Activated CD4-positive, CD25-positive, alpha-beta regulatory T cell treated with anti-CD3 and anti-CD28 coated beads, Interleukin-2, amount 50 U/mL, for 24 hours (primary cell): ENCODE results near the gene SH3GL1.

Experiments
- ATAC-seq, 2 donors: fragments of 150-1000 bp; cut with Tn5 transposase; one replicate each; pipeline ENCODE4 v1.10.0; 2021; ENCODE audit warnings: mild to moderate bottlenecking in 1 of 2, moderate library complexity in 1 of 2

The SH3GL1 gene

DNA sequence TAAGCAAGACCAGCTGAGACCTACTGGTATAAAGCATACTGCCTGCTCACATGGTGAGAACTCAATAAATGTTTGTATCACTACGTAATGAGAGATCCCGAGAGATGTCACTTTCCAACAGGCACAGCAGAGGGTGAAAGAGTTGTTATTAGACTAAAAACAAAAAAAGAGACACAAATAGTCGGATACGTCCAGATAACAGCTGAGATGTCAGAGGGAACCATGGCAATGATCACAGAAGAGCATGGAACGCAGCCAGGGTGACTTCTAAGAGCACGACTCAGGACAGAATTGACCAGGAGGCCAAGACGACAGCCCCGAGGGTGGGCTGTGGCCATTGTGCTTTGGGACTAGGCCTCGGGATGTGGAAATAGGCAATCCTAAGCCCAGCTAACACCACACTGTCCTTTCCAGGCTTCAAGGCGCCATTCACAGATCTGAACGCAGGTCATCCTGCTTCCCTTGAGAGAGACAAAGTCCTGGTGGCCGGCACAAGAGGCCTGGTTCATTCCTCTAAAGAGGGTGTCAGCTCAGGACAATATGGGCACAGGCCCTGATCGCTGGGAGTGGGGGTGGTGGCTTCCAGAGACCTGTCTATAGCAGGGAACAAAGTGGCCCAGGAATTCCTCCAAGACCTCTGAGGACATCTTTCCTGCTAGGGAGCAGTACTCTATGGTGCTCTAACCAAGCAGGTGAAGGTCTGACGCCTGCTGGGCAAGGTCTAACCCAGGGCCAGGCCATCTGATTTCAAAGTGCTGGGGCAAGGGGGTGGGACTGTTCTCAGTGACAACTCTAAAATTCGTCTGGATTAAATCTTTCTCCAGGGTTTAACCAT, 3.2 kb downstream of the SH3GL1 start:
- no peak for ATAC-seq

DNA sequence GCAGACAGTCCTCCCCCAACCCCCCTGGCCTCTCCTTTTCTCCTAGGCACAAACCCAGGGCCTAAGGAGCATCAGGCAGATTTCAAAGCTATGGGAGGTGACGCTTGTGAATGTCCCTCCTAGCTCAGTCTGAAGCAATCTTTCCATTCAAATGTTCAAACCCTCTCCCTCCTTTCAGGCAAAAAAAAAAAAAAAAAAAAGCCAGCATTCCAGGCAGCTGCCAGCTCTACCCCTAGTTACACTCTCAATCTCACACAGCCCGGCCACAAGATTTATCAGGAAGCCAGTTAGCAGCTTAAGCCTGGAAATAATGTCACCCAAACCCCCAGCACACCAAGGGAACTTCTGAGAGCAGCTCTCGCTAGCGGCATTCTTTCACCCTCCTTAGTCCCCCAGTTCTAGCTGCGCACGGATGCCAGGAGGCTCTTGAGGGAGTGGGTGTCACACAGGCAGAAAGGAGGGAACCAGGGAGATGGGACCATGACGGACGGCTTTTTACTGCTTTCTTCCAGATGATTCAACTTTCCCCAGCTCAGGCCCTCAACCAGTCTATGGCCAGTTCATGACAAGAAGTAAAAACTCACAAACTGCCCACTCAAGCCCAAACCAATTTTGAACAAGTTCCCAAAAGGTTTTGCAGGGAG, 6.3 kb downstream of the SH3GL1 start:
- no peak for ATAC-seq

DNA sequence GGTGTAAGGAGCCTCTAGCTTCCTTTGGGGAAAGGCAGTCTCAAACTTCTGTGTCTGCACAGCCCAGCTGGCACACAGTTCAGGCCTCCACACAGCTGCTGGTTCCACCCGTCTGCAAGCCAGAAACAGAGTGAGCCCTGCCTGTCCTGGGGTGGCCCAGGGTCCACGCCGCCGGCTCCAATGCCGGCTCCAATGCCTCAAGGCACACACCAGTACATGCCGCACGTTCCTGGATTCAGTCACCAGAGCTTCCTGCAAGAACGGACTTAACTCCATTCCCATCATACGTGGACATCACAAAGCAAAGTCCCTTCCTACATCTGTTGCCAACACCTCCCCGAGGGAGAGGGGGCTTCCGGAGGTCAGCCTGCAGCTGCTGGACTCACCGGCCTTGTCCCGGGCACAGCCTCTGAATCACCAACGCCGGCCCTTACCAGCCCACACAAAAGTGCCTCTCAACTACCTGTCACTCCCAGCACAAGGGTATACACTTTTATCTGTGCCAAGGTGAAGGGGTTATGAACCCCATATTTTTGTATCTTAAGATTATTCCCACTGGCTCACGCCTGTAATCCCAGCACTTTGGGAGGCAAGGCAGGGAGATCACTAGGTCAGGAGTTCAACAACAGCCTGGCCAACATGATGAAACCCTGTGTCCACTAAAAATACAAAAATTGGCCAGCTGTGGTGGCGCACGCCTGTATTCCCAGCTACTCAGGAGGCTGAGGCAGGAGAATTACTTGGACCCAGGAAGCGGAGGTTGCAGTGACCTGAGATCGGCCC, 8.5 kb downstream of the SH3GL1 start:
- no peak for ATAC-seq

DNA sequence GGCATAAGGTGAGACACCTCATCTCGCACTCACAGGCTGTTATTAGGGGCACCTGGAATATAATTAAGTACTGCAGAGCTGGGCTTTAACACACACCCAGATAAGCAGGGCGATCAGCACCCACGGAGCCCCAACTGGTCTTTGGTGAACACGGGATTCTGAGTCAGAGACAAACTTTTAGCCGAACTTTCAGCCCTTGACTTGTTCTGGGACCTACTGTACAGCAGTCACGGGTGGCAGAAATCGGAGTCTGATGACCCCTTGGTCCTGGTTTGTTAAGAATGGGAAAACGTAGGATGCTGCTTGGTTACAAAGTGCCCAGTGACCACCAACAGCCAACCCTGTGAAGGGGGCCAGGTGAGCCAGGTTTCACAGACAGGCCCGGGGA, 9.0 kb downstream of the SH3GL1 start:
- ATAC-seq, result no peak

DNA sequence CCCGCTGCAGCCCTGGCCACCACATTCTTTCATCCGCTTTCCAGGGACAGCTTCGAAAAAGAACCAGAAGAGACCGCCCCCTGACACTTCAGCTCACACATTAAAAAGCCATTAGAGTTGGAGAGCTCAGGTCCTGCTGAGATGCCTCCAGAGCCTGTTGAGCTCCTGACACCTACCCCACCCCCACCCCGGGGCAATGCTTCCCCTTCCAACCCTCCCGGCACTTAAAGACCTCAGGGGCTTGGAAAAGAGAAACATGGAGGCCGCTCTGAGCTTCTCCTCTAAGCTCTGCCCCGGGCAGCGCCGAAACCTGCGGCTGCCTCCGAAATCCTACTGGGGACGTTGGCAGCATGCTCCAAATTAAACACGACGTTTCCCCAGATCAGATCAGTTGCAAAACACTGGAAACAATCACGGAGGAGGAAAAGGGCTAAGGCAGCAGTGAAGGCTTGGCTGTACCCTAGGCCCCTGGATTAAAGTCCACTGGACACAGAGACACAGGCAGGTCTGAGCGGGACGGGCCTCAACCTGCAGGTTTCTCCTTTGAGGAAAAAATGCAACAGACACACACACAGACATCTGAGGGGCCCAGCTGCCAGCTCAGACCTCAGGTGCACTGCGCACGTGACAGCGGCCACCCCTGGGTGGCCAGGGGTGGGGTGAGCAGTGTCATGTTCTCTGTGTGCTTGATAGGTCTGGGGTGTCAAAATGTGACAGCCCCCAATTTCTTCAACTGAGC, 9.6 kb downstream of the SH3GL1 start:
- no peak for ATAC-seq

DNA sequence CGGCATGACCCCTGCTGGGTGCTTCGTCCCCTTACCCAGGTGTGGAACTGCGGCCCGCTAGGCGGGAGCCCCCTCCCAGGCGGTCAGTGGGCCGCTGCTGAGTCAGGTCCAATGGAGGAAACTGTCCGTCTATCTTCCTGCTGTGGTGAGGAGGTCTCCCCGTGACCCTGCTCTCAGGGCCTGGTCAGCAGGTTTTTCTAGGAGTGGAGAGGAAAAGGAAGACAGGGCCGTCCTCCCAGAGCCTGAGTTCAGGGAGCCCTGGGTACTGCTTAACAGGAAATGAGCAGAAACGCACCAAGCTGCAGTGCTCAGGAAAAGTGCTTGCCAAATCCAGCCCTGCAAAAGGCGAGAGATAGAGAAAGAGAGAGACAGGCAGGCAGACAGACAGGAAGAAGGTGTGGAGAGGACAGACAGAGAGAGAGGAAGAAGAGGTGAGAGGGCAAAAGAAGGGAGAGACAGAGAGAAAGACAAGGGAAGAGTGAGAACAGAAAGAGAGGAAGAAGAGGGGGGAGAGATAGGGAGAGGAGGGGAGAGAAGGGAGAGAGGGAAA, 10.3 kb downstream of the SH3GL1 start:
- no peak for ATAC-seq

DNA sequence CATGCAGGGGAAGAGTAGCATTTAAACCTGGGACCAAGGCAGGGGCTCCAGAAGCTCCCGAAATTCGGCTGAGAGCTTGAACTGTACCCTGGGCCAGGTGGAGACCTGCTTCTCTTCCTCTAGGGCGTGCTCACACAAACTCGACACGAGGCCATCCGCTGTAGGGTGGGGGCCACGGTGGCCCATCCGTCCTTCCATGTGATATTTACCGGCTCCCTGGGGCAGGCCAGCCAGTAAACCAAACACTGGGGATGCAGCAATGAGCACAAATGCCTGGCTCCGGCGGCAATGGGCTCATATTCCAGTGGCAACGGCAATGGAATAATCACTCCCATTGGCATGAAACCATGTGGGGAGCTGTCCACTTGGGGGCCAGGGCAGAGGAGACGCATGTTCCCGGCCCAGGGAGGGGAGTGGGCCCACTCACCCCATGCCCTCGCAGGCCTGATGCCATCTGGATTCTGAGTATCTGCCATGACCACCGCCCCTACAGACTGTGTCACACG, 10.8 kb downstream of the SH3GL1 start:
- no peak for ATAC-seq

DNA sequence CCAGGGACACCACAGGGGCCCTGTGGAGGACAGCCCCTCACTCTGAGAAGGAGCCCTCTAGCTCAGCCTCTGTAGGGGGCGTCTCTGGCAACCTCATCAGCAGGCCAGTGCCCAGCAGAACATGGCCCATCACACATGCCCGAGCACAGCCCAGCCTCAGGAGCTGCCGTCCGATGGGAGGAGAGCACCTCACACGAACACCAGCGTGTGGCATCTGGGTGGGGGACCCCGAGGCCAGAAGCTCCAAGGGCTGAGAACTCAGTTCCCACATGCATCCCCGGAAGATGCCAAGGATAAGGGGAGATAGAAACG, 11.3 kb downstream of the SH3GL1 start:
- ATAC-seq, result no peak

DNA sequence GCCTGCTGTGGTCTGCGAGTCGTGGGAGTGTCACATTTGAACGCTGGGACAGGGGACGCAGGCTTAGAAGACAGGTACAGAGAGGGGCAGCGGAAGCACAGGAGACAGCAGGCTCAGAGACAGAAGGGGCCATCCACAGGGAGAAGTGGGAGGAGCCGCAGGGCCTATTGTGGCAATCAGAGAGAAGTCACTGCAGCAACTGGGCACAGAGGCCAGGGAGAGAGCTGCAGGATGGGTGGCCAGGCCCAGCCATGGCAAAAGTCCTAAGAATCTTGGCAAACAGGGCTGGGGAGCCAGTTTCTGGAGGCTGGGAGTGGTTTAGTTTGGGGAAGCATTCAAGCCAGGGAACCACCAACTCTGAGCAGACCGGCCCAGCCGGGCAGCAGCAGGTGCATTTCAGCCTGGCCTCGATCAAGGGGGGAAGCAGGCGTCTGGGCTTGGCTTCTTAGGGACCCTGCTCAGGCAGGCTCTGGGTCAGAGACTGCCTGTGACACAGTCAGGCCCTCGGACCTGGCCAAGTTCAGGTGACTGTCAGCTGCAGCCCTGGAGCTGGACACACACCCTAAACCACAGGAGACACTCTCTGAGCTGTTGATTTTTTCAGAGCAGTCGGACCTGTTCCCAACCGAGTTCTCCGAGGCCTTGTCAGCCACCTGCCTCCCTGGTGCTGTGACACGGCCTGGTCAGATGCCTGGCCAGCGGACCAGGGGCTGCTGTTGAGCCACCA, 11.8 kb downstream of the SH3GL1 start:
- no peak for ATAC-seq

DNA sequence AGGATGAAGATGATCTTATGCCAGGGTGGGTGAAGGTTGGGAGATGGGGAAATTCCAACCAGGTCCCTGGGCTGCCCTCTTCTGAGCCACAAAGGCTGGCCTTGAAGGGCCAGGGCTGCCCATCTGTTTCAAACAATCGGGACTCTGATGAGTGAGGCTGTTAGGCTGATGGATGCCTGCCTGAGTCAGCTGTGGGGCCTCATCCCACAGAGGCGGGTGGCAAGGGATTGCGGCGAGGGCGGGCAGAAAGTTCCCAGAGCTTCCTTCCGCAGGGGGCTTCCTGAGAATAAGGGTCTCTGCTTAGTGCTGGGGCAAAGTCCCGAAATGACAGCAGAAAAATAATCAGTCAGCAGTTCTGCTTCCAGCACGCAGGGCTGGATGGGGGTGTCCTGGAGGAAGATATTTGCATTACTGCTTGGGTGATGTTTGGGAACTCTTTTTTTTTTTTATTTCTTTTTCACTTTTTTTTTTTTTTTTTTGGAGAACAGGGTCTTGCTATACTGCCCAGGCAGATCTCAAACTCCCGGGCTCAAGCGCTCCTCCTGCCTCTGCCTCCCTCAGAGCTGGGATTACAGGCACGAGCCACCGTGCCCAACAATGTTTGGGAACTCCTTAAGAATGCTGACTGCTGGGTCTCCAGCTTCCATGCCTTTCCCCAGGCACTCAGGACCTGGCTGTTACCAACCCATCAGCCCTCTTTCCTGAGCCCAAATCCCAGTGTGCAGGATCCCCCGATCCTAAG, 14.1 kb downstream of the SH3GL1 start:
- no peak for ATAC-seq

DNA sequence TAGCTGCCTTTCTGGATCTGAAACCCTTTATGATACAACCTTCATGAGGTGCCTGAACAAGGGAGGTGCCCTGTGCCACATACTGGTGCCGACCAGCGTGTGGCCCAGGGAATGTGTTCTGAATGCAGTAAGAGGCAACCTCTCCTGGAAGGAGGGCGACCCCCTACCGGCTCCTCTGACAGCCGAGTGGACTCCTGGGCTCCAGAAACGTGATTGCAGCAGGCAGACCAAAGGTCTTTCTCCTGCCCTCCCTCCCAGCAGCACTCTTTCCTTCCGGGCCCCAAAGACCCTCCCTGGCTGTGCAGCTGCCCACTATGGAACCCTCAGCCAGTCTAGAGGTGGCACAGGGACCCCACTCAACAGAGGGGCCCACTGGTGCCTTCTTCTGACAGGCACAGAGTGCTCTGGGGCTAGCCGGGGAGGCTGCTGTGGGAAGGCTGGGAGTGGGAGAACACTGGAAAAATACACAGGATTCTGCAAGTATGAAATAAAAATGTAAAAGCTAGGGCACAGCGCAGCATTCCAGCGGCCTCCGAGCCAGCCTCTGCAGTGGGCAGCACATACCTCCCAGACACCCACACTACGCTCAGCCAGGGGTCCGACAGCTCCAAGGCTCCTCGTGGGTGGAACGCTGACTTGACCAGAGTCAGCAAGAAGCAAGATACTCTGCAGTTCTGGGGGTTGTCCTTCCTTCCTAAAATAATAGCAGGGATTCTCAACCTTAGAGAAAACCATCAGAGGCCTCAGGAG, 14.9 kb downstream of the SH3GL1 start:
- ATAC-seq, result no peak

DNA sequence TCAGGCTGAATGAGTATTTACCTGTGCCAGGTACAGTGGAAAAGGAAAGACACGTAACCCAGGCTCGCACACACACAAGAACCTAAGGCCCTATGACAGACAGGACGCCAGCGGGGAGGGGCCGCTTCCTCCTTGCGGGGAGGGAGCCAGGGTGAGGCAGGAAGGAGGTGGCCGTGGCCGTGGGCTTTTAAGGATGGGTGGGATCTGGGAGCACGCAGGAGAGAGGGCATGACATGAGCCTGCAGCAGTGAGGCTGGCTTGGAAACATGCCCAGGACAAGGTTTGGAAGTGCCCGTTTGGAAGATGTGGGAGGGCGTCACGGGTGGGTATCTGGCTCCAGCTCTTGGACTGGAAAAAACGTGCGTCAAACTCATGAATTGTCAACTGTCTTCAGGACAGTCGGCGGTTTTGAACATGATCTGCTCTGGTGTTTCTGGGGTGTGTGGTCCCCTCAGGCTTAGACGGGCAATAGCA, 20.1 kb downstream of the SH3GL1 start:
- ATAC-seq, result peak; percentile 30 to 61

DNA sequence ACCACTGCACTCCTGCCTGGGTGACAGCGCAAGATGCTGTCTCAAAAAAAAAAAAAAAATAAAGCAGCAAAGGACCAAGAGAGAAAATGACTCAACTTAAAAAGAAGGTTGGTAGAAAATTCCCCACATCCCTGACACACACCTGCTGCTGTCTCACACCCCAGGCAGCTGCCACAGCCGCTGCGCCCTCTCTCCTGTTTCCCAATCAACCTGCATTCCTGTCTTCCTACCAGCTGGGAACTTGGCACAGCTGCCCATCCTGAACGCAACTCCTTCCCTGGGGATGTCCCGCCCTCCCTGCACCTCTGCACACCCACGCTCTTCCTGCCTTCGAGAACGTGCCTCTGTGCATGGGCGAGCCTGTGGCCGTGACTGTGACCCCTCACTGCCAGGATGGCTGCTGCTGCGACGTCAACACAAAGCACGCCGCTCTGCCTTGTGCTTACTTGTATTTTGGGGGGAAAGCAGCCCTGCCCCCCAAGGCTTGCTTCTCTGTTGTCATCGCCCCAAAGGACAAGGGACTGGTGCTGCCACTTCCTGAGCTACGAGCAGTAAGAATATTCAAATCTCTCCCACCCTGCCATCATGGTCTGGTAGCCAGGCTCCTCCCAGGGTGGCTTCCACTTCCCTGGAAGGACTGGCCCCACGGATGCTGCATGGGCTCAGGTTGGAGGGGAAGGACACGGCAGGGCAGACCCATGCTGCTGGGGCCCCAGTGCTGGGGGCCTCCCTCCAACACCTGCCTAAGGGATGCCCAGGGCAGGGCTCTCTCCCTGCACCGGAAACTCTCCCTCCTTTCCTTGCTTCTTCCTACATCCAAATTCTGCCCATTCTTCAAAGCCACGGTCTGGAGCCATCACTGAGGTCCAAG, 20.7 kb downstream of the SH3GL1 start:
- ATAC-seq, result peak; percentile 84

DNA sequence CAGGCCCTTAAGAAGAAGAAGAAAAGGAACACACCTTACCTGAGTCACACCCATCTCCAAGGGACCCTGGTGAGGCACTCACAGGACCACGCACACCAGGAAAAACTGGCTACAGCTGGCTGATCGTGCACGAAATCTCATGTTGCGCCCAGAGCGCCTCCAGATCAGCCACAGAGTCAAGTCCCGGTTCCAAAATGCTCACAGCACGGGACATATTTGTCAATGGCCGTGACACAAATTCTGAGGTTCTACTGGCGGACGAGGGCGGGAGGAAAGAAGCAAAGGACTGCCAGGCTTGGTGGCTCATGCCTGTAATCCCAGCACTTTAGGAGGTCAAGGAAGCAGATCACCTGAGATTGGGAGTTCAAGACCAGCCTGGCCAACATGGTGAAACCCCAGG, 21.5 kb downstream of the SH3GL1 start:
- ATAC-seq, result no peak

DNA sequence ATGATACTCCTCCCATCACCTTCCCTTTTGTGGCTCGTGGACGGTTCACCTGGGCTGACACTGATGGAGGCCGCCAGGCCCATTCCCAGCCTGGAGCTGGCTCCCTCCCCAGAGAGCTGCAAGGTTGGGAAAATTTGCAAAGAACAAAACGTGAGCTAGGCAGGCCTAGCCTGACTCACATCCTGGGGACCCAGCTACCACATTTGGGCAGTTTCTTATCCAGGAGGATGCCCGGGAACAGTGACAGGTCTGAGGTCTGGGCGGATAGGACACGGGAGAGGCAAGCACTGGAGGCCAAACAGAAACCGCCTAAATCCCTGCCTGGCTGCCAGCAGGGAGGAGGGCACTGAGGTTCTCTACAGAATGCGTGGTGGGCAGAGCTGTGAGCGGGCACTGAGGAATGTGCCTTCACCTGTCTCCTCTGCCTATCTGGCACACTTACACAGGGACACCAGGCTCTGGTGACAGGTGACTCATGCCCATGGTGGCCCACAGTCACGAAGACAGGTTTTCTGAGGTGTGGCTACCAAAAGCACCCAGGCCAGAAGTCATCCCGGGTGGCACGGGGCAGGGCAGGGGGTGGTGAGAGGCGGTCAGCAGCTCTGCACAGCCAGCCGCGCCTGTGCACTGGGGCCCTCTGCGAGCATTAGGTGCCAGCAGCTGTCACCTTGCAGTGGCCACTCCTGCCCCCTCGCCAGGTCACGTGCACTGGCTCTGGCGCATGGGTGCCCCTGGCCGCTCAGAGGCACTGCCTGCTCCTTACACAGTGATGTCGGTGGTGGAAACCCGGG, 23.2 kb downstream of the SH3GL1 start:
- ATAC-seq, result no peak

DNA sequence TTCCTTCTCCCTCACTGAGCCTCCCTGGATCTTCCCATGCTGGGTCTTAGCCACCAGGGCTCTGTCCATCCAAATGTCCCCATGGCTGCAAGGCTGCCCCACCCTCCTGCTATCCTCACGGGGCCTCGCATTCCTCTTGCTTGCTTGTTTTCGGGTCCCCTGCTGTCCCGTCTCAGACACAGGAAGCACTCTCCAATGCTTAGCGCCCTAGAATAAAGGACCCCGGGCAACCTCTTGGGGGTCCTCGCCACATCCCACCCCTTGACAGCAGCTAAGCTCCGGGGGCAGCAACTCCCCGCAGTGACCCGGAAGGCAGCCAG, 23.7 kb downstream of the SH3GL1 start:
- ATAC-seq, result no peak

DNA sequence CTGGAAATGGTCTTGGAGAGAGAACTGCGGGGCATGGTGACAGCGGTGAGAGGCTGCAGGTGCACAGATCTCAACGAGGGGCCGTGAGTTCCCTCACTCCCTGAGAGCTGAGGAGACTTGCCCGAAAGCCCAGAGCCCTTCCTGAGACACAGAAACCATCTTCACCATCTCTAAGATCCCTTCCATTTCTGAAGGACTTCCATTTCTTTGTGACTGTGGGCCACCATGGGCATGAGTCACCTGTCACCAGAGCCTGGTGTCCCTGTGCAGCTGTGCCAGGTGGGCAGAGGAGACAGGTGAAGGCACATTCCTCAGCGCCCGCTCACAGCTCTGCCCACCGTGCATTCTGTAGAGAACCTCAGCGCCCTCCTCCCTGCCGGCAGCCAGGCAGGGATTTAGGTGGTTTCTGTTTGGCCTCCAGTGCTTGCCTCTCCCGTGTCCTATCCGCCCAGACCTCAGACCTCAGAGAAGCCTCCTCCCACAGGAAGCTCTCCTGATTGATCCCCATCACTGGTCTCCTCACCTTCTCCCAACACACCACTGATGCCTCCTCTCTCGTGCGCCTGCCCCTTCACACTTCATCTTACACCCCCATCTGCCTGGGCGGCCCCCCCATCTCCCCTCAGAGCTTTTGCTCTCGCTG, 24.2 kb downstream of the SH3GL1 start:
- ATAC-seq, result no peak
